OCI-LY3 (cell line): ENCODE data around the gene ACTR5.
A peak's percentile ranks its signal among the peaks of the same experiment; 100 is the strongest.

Source experiments
- H2AFZ ChIP-seq: fragments of 200-600, 300-600 bp; shearing (Covaris generic); 2 replicates; pipeline ENCODE4 v1.6.0; 2014; ENCODE audit warnings: antibody characterized with exemption, low read depth, low read length
- H3K27ac ChIP-seq: fragments of 200-600, 300-600 bp; sonication (generic); 2 replicates; pipeline ENCODE4 v1.5.1; 2014; ENCODE audit warnings: mild to moderate bottlenecking, low read length, moderate library complexity, mixed read lengths
- H3K27me3 ChIP-seq: fragments of 200-600, 300-600 bp; sonication (generic); 2 replicates; pipeline ENCODE4 v1.6.1; 2014; ENCODE audit warnings: low read depth, low read length, mixed read lengths
- H3K36me3 ChIP-seq: fragments of 200-600, 300-600 bp; sonication (generic); replicated peaks from 2 replicates; pipeline ENCODE3; 2014; ENCODE audit warnings: low read depth, low read length, mixed read lengths
- H3K4me1 ChIP-seq: fragments of 300-600, 200-600 bp; sonication (generic); 2 replicates; pipeline ENCODE4 v1.6.1; 2014; ENCODE audit warnings: low read length, mixed read lengths
- H3K4me2 ChIP-seq: fragments of 200-600, 300-600 bp; sonication (generic); 2 replicates; pipeline ENCODE4 v1.6.1; 2014; ENCODE audit warnings: low read length, mixed read lengths
- H3K4me3 ChIP-seq: fragments of 300-600, 200-600 bp; sonication (generic); 2 replicates; pipeline ENCODE4 v1.5.1; 2014; ENCODE audit warnings: antibody characterized with exemption, mild to moderate bottlenecking, low read length, moderate library complexity
- H3K79me2 ChIP-seq: fragments of 300-600, 200-600 bp; shearing (Covaris generic); 2 replicates; pipeline ENCODE4 v1.6.1; 2014; ENCODE audit warnings: mild to moderate bottlenecking, low read length, mixed read lengths
- H3K9ac ChIP-seq: fragments of 300-600, 200-600 bp; shearing (Covaris generic); 2 replicates; pipeline ENCODE4 v1.6.0; 2014; ENCODE audit warnings: mild to moderate bottlenecking, low read length, moderate library complexity
- H3K9me3 ChIP-seq: fragments of 200-600, 300-600 bp; shearing (Covaris generic); 2 replicates; pipeline ENCODE4 v1.6.1; 2014; ENCODE audit warnings: low read length, mixed read lengths; ENCODE audit not compliant: insufficient read depth
- H4K20me1 ChIP-seq: fragments of 200-600, 300-600 bp; sonication (generic); 2 replicates; pipeline ENCODE4 v1.6.1; 2016; ENCODE audit warnings: low read length, mixed read lengths; ENCODE audit not compliant: insufficient read depth
- EZH2phosphoT487 ChIP-seq: fragments of 200-600 bp; shearing (Covaris generic); IDR thresholded peaks from 2 replicates; pipeline ENCODE4 v1.6.1; 2018; ENCODE audit warnings: antibody characterized with exemption, mixed run types, low read depth
- TF ChIP-seq, protein P1 (sequence below): fragments of 200-600, 300-600 bp; sonication (generic); IDR thresholded peaks from 2 replicates; pipeline ENCODE4 v1.5.1; 2014; ENCODE audit warnings: antibody characterized with exemption, low read length, low read depth

ACTR5 gene

DNA sequence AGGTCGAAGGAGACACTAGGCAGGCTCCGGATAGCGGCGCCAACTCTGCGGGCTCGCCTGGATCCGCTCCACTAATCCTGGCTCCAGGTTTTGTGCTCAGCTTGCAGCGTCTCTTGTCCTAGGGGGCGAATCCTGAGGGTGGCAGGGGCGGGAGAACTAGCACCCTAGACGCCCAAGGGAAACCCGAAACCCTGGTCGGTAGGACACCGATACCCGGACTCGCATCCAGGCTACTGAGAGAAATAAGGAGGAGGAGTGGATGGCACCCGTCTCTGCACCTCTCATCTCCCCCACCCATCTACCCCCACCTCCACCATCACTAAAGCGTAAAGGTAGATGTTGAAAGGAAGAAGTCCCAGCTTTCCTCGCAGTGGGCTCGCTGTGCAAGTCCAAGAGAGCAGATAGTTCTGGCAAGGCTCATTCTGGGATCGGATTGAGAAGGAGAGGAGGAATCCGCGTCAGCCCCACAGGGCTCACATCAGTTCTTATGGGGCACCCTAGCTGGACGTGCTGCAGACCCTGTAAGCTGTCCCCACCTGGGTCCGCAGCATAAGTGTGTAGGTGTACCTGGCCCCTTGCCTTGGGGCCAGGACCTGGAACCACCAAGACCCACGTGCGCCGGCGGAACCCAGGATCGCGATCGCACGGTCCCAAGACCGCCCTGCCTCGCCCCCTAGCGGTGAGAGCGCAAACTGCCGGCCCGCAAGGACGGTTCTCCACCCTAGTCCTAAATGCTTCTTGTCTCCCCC, 17.1 kb upstream of the ACTR5 start:
- H3K79me2 ChIP-seq: no peaks in the 10 kb centered on the region
- H3K4me3 ChIP-seq: peak overlapping the region; percentile 54
- no peak overlapping the region for H3K27ac ChIP-seq
- H3K36me3 ChIP-seq: no peaks in the 10 kb centered on the region
- no peaks in the 10 kb centered on the region for H3K9me3 ChIP-seq
- H2AFZ ChIP-seq: peak overlapping the region; percentile 76
- H3K9ac ChIP-seq: no peak overlapping the region
- H4K20me1 ChIP-seq: no peaks in the 10 kb centered on the region
- H3K27me3 ChIP-seq: peaks cover 50% of the 10 kb centered on the region
- H3K4me1 ChIP-seq: peaks cover 3% of the 10 kb centered on the region; the same call in 1 of the 2 replicates
- H3K4me2 ChIP-seq: peak overlapping the region; percentile 72
- TF ChIP-seq, protein P1, sequence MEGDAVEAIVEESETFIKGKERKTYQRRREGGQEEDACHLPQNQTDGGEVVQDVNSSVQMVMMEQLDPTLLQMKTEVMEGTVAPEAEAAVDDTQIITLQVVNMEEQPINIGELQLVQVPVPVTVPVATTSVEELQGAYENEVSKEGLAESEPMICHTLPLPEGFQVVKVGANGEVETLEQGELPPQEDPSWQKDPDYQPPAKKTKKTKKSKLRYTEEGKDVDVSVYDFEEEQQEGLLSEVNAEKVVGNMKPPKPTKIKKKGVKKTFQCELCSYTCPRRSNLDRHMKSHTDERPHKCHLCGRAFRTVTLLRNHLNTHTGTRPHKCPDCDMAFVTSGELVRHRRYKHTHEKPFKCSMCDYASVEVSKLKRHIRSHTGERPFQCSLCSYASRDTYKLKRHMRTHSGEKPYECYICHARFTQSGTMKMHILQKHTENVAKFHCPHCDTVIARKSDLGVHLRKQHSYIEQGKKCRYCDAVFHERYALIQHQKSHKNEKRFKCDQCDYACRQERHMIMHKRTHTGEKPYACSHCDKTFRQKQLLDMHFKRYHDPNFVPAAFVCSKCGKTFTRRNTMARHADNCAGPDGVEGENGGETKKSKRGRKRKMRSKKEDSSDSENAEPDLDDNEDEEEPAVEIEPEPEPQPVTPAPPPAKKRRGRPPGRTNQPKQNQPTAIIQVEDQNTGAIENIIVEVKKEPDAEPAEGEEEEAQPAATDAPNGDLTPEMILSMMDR: peak; percentile 99
- no peak for TF ChIP-seq EZH2phosphoT487

DNA sequence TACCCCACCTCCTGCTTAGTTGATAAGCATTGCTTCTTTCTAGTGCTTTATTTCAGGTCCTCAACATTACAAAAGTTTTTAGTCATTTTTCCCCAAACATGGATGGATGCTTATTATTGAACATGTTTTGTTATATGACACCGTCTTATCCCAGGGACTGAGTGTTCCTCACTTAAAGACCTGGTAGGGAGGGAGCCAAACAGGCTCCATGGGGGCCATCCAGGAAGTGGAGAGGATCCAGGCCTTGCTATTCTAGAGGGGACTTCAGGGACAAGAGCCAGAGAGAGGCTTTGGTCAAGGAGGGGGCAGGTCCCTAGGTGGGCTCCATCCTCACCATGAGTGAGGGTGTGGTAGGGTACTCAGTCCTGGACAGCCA, 16.5 kb upstream of the ACTR5 start:
- Histone ChIP-seq H3K4me2 (peak overlapping the region; percentile 72), H3K27ac (no peak overlapping the region), H2AFZ (no peak overlapping the region), H3K36me3 (no peaks in the 10 kb centered on the region), H3K4me3 (no peak overlapping the region), H3K4me1 (peaks cover 3% of the 10 kb centered on the region; the same call in 1 of the 2 replicates), H3K9me3 (no peaks in the 10 kb centered on the region), H4K20me1 (no peaks in the 10 kb centered on the region), H3K79me2 (no peaks in the 10 kb centered on the region), H3K9ac (no peak overlapping the region), H3K27me3 (peaks cover 51% of the 10 kb centered on the region)
- TF ChIP-seq, protein P1: no peak
- TF ChIP-seq EZH2phosphoT487: no peak

DNA sequence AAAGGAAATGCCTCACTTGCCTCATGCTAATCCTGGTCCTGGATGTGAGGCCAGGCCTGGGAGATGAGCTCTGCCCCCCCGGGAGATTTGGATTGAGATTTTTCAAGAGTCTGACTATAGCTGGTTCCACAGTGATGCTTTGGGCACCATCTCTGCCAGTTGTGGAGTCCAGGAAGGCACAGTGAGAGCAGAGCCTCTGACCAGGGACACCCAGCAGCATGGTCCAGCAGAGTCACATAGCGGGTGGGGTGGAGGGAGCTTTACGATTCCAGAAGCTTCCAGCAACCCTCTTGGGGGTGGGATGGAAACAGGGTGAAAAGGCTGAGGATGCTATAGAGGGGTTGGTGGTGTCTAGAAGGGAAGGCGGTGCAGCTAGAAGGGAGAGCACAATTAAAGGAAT, 15.3 kb upstream of the ACTR5 start:
- H4K20me1 ChIP-seq: no peaks in the 10 kb centered on the region
- no peaks in the 10 kb centered on the region for H3K9me3 ChIP-seq
- no peaks in the 10 kb centered on the region for H3K36me3 ChIP-seq
- no peak overlapping the region for H3K4me3 ChIP-seq
- H3K27ac ChIP-seq: no peak overlapping the region
- no peak overlapping the region for H2AFZ ChIP-seq
- no peak overlapping the region for H3K9ac ChIP-seq
- peaks cover 51% of the 10 kb centered on the region for H3K27me3 ChIP-seq
- TF ChIP-seq, protein P1: no peak
- no peak for TF ChIP-seq EZH2phosphoT487
- peaks cover 3% of the 10 kb centered on the region; the same call in 1 of the 2 replicates for H3K4me1 ChIP-seq
- no peaks in the 10 kb centered on the region for H3K79me2 ChIP-seq
- no peak overlapping the region for H3K4me2 ChIP-seq

DNA sequence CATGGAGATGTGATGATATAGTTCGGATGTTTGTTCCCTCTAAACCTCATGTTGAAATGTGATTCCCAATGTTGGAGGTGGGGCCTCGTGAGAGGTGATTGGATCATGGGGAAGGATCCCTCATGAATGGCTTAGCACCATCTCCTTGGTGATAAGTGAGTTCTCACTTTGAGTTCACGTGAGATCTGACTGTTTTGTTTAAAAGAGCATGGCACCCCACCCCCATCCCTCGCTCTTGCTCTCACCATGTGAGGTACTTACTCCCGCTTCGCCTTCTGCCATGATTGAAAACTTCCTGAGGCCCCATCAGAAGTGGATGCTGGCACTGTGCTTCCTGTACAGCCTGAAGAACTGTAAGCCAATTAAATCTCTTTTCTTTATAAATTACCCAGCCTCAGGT, 13.1 kb upstream of the ACTR5 start:
- H3K36me3 ChIP-seq: no peaks in the 10 kb centered on the region
- H3K4me2 ChIP-seq: no peak overlapping the region
- H3K27me3 ChIP-seq: peaks cover 56% of the 10 kb centered on the region
- no peak overlapping the region for H2AFZ ChIP-seq
- H3K9ac ChIP-seq: no peak overlapping the region
- peaks cover 3% of the 10 kb centered on the region; the same call in 1 of the 2 replicates for H3K4me1 ChIP-seq
- H3K4me3 ChIP-seq: no peak overlapping the region
- no peaks in the 10 kb centered on the region for H3K9me3 ChIP-seq
- no peak for TF ChIP-seq EZH2phosphoT487
- TF ChIP-seq, protein P1: no peak
- no peaks in the 10 kb centered on the region for H3K79me2 ChIP-seq
- H3K27ac ChIP-seq: no peak overlapping the region
- H4K20me1 ChIP-seq: no peaks in the 10 kb centered on the region
